GM12874 (cell line): ENCODE measurements around the gene TMEM117.

Experiments
- TF ChIP-seq, protein P1 (sequence below): IDR thresholded peaks from 2 replicates; pipeline ENCODE4 v1.5.1; 2011; ENCODE audit warnings: low read depth, mild to moderate bottlenecking, control low read depth, low read length, moderate library complexity; ENCODE audit not compliant: insufficient read depth

The TMEM117 gene

DNA sequence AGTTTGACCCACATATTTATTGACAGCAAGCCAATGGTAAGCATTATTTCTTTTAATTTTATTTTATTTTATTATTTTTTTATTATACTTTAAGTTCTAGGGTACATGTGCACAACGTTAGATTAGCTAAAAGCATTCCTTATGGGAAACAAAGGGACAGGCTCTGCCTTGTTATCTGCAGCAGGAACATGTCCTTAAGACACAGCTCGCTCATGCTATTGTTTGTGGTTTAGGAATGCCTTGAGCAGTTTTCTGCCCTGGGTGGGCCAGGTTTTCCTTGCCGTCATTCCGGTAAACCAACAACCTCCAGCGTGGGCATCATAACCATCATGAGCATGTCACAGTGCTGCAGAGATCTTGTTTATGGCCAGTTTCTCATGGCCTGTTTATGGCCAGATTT is 370.2 kb downstream of the TMEM117 start:
- TF ChIP-seq, protein P1, sequence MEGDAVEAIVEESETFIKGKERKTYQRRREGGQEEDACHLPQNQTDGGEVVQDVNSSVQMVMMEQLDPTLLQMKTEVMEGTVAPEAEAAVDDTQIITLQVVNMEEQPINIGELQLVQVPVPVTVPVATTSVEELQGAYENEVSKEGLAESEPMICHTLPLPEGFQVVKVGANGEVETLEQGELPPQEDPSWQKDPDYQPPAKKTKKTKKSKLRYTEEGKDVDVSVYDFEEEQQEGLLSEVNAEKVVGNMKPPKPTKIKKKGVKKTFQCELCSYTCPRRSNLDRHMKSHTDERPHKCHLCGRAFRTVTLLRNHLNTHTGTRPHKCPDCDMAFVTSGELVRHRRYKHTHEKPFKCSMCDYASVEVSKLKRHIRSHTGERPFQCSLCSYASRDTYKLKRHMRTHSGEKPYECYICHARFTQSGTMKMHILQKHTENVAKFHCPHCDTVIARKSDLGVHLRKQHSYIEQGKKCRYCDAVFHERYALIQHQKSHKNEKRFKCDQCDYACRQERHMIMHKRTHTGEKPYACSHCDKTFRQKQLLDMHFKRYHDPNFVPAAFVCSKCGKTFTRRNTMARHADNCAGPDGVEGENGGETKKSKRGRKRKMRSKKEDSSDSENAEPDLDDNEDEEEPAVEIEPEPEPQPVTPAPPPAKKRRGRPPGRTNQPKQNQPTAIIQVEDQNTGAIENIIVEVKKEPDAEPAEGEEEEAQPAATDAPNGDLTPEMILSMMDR: no peak

DNA sequence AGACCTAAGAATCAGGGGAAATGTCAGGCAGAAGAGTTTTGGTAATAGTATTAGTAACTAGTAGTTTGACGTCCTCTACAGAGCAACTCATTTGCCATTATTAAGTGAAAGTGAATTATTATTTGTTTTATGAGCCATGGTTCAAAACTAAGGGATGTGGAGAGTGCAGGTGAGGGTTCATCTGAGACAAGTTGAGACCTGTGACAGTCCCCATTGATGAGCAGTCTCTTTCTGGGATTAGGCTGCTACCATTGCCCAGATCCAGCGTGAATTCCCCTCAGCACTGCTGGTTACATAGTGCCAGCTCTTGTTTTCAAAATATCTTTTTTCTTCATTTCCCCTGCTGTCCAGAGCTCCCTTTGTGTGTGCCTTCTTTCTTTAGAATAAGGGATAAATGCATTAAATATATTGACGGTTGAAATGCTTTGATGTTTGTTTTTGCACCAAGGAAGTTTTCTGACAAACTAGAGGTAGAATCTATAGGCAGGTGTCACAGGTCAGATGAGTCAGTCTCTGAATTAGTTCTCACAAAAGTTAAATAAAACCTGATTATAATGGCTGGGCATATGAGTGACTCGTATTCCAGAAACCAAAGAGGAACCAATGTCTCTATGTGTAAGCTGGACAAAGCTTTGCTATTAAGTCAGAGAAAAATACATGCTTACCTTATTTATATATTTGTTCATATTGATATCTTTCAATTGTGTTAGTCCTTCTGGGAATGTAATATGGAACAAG is 381.4 kb downstream of the TMEM117 start:
- TF ChIP-seq, protein P1: no peak

DNA sequence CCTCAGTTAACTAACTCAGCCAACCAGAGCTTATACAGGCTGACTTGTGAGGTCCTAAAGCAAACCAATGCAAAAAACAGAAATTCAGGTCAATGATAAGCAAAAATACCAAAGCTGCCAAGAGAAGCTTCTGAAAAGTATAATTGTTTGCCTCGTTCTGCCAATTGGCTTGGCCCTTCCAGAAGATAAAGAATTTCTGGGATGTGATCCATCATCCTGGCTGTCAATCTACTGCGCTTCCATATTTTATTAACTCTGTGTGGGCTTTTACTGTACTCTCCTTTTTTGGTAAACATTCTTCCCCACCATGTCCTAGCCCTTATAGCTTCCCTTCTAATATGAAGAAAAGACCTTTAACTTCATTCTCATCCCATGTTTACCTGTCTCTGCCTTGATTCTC is 387.9 kb downstream of the TMEM117 start:
- TF ChIP-seq, protein P1: no peak

DNA sequence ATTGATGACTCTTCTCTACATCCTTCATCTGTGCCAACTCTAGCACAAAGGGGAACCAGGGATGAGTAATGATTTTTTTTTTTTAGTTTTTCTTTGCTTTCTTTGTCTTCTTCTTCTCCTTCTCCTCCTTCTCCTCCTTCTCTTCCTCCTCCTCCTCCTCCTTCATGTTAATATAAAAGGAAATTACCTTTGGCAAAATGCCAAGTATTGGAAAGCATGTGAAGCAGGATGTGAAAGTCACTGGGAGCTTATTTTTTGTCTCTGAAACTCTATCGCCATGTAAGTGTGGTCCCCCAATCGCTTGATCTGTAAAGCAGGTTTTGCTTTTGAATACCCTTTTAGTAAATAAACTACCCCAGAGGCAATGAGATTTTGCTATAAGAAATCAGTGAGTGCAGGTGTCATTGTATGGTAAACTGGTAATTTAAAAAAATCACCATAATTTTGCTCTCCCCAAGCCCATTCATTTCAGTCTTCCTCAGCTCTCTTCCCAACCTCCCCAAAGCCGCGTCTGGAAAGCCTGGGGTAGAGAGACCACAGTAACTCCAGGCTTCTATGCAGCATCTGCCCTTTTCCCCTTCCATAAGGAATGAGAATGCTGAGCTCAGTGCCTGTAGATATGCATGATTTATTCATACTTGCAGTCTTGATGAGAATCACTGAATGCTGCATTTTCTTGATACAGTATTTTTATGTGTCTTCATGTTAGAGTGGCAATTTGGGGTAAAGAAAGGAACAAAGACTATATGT is 388.7 kb downstream of the TMEM117 start:
- TF ChIP-seq, protein P1: no peak

DNA sequence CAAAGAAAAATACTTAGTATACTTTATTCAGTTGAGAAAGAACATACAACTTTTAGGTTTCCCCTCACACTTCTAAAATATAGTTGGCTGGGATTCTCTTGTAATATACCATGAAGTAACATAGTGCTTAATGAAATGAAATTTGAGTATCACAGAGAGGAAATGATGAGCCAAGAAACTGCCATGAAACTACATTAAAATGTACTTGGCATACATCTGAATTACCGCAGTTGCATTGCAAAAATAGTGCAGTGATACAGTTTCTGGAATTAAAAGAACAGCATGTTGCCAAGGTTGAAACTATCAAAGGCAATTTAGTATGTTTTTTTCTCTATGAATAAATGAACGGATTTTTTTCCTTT is 389.2 kb downstream of the TMEM117 start:
- TF ChIP-seq, protein P1: no peak

DNA sequence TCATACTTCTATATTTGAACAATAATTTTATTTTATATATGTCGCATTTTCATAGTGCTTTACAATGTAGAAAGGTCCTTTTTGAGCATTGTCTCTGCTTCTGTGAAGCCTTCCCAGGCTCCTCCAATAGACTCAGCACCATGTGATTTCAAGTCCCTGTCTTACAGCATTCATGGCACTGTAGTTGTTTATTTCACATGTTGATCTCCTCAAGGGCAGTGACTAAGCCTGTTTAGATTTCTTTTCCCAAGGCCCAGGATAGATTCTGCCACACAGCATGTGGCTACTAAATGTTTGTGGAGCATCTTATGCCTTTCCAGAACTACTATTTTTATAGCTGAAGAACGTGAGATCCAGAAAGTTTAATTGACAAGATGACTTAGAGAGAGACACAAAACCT is 391.7 kb downstream of the TMEM117 start:
- TF ChIP-seq, protein P1: no peak

DNA sequence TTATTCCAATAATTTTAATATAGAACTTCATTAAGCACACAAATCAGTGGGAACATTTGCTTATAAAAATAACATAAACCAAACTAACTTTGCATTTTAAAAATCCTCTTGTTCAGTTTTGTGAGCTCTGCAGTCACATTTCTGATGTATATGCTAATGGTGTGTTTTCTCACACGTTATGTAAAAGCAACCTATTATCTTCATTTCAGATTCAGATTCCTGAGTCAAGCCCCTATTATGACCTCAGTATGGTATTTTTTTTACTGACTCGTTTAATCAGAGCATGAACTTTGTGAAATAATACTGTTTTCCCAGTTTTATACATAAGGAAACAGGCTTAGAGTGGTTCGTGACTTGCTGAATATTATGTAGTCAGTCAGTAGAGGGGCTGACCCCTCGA is 394.0 kb downstream of the TMEM117 start:
- TF ChIP-seq, protein P1: no peak
